ENCODE measurements around the gene INO80C.

Gene INO80C

DNA sequence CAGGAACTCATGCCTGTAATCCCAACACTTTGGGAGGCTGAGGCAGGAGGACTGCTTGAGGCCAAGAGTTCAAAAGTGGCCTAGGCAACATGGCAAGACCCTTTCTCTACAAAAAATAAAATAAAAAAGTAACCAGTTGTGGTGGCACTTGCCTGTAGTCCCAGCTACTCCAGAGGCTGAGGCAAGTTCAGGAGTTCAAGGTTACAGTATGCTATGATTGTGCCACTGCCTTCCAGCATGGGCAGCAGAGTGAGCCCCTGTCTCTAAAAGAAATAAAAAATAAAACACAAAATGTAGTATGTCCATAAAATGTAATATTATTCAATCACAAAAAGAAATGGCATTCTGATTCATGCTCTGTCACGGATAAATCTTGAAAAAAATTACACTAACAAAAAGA lies 11.9 kb downstream of the INO80C start:
- DNase-seq: no peak

DNA sequence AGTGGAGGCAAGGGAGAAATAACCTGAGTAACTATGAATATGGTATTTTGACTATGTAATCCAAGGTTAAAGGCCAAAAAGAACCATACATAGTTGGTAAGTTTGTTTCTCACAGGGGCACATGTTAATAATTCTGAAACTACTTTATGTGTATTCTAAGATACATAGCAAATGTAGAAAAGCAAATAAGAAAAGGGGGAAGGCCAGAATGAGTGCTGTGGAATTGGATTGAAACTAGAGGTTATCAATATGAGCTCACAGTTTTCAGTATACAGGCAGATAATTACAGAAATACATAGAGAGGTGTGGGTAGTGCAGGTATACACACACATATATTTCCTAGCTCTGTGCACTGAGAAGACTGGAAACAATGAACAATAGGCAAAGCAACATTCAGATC lies 13.7 kb downstream of the INO80C start:
- DNase-seq: no peak

DNA sequence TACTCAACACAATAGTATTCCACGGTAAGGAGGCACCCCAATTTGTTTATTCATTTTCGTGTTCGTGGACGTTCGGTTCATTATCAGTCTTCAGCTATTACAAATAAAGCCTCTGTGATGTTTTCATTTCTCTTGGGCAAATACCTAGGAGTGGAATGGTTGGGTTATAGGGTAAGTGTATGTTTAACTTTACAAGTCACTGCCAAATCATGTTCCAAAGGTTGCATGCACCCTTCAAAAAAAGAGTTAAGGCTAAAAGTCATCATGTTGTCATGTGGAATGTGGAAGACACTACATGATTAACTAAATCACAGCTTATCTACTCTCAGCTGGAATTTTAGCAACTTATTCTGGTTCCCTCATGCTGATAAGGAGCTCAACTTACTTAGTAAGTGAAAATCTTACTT lies 15.8 kb downstream of the INO80C start:
- no peak for DNase-seq

DNA sequence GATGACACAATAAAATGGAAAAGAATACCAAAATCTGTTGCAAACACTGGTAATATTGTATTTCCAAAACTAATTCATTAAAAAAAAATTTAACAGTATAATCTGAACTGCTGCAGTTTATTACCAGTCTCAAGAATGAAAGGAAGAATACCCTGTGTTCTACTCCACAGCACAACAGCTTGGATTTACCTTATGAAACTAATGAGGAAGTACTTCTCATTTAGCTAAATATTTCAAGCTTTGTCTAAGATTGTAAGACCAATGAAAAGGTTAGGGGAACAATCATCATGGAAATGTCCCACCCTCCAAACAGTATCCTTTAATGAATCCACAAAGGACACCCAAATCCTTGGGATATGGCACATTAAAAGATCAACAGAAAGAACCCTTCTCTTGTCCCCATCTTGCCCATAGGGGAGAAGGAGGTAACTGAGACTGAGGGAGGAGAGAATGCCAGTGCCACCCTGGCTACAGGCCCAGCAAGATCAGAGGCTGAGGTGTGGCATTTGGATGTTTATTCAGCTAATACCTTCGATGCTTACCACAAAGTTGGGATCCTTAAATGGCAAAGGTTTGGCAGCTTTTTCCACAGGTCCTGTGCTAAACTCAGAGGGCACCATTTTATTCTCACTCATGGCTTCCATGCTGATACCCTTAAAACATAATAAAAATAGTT lies 17.7 kb downstream of the INO80C start:
- no peak for DNase-seq

DNA sequence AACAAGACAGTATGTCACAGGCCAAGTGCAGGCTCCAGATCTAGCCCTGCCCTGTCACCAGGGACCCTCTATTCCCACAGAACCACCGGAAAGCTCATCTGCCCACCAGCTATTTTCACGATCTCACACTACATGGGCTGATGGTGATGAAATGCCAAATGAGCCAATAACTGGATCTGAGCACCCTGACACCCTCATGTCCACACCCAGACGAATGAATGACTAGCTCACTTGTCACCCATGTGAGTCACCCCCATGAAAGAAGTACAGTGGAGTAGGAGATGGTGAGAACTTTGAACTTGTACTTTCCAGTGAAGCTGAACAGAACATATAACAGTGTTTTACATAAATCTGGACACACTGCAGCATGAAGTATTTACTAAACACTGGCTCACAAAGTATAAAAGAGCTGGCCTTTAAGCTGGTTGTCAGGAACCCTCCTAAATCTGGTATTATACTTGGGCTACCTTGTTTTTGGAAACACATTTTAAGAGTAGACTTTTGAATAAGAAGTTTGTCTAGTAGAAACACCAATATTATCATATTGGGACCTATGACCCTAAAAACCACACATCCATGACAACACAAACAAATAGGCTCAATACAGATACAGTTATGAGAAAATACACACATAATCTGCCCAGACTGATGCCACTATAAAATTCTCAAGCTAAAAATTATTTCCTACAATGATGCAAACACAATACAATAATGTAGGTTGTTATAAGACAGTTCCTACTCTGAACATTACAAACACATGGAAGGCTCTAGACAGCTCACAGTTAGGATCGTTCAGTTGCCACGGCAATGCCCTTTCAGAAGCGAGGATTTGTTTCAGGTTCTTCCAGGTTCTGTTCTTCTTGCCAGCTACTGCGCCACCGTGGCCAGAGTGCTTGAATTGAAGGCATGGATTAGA lies 19.0 kb downstream of the INO80C start:
- DNase-seq: no peak

DNA sequence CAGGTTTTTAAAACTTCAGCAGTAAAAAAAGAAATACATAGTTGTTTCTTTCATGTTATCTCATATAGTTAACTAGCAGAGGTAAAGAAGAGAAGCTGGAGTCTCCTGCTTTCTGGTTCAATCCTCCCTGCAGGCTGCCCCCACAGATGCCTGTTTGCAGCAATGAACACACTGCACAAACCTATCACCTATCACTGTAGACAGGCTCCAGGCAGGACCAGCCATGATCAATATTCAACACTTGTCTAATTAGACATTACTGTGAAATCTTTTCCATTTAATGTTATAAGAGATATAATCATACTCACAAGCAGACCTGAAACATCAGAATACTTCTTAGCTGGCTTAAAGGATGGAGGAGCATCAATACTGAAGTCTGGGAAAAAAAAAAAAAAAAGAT lies 19.8 kb downstream of the INO80C start:
- DNase-seq: no peak

DNA sequence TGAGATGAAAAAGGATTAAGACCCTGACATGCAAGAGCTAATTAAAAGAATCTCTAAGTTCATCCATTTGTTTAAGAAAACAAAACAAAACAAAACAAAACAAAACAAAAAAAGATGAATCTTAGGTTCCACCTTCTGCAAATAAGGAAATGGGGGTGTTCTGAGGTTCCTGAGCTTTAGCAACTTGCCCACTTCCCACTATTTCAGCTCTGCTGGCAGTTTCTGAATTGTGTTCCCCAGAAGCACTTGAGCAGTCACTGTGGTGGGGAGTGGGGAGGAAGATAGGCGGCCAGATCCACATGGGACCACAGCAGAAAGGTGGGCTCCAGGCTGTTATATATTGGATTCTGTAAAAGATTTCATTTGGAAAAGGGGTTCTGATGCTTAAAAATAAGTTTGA lies 20.3 kb downstream of the INO80C start:
- DNase-seq: no peak

DNA sequence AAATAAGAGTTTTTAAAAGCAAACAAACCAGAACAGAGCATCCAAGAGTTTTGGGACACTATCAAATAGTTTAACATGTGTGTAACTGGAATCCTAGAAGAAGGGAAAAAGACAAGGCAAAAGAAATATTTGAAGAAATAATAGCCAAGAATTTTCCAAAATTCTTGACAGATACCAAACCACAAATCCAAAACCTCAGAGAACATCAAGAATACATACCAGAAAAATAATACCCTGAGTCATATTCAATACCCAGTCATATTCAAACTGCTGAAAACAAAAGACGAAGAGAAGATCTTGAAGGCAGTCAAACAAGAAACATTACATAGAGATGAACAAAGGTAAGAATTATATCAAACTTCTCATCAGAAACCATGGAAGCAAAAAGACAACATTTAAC lies 22.9 kb downstream of the INO80C start:
- no peak for DNase-seq

DNA sequence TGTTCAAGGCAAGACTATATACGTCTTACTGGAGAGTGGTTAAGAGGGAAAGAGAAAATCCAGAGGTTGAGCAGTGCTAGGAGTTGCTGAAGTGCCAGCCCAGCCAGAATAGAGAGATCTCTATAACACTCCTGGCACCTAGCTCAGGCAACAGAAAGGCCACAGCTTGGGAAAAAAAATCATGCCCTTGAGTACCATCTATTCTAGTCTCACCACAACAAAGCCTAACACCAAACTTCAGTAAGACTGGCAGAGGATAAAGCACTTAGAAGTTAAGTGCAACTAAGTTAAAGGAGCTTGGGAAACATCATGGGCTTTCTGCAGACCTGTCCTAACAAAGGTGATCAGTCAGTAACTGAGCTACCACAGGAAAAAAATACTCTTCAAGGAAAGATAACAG lies 24.2 kb downstream of the INO80C start:
- no peak for DNase-seq

DNA sequence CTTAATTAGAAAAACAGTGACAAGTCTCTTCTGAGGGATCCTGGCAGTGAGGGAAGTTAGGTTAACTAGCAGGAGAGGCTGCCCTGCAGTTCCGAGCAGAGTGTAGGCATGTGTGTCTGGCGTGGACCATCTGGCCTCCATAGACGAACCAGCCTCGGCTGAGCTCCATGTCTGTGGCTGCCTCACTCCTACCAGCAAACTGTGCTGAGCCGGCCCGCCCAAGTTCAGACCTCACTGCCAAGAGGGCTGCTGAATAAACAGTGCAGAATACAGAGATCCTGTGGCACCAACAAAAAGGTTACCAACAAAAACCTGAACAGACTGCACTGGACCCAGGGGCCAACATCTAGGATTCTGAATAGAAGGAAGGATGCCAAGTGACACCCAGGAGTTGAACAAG lies 27.3 kb downstream of the INO80C start:
- DNase-seq: no peak

DNA sequence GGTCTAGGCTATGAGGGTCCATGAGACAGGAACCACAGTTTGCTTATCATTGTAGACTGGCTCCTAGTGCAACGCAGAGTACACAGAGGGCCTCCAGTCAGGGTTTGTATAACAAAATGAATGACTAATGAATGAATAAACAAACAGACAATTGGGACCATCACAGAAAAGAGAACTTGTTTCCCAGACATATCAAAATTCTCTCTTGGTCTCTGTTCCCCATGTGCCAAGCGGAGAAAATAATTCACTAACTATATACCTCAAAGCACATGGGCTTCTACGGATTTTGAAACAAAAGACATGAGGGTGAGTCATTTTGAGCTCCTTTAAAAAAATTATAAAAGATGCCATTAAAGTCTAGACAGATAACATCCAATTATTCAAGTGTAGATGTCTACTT lies 28.0 kb downstream of the INO80C start:
- DNase-seq: no peak

DNA sequence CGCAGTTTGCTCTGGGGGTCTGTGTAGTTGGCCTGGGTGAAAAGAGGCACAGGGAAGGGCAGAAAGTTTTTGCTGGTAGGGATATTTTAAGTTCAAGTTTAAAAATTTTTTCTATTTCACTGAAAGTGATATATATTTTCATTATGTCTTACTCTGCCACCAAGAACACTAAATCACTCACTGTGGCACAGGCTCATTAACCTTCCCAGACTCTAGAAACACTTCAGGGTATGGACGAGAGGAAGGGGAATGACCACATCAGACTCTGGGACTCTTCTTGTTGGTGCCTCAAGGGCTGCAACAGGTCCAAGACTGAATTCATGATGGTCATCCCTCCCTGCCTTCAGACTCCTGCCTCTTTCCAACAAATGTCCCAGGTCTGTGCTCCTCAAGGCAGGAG lies 29.0 kb downstream of the INO80C start:
- no peak for DNase-seq

DNA sequence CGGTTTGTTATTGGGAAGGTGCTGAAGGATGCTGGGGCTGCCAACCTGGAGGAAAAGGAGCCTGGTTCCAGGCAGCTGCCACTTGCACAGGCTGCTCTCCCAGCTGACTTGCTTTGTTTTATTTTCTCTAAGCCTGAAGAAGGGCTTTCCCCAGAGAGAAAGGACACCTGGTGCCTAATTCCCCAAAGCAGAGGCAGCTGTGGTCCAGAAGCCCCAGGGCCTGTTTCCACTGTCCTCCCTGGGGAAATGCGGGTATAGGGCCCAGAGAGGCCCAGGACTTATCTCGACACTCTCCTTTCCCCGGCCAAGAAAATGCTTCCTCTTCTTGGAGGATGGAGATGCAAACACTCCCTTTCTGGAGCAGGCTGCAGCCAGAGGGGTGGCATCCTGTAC lies 30.1 kb downstream of the INO80C start:
- DNase-seq: no peak

DNA sequence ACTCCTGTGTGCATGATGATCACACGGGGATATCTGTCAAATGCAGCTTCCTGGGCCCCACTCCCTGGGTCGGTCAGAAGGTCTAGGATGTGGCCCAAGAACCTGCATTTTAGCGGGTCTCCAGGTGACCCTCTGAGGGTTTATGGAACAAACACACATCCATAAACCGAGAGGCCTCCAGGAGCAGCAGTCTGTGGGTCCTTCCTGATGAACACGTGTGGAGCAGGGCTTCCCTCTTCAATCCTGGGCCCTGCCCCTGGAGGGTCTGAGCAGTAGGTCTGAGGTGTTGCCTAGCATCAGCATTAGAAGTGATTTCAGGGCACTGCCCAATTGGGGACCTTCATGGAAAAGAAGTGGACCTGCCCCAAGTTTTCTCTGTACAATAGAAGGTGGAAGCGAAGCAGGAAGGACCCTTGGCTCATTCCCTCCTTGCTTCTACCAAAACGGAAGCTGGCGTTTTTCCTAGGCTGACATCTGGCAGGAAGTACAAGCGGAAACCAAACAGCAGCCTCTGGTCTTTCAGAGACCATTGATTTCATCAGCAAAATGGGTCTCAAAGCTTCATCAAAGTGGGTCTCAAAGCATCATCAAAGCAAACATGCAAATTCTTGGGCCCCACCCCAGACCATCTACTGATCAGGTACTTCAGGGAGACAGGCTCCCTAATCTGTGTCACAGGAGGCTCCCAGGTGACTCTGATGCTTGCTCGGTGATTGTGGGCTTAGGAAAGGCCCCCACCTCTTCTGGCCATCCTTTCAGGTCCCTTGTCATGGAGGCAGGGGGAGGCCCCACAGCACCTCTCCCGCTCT lies 30.7 kb downstream of the INO80C start:
- no peak for DNase-seq

DNA sequence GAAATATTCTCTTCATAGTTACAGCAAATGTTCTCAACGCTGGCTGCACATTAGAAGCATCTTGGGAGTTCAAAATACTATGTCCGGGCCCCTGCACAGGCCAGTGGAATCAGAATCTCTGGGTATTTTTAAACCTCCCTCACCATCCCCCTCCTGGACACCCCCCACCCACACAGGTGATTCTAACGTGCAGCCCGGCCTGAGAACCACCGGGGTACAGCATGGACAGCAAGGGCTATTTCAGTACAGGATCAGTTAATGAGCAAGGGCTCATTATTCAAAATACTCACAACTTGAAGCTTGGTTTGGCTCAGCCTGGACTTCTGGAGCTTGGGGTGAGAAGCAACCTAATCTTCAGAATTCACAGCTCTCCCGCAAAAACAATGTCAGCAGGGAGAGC lies 31.4 kb downstream of the INO80C start:
- DNase-seq: no peak

DNA sequence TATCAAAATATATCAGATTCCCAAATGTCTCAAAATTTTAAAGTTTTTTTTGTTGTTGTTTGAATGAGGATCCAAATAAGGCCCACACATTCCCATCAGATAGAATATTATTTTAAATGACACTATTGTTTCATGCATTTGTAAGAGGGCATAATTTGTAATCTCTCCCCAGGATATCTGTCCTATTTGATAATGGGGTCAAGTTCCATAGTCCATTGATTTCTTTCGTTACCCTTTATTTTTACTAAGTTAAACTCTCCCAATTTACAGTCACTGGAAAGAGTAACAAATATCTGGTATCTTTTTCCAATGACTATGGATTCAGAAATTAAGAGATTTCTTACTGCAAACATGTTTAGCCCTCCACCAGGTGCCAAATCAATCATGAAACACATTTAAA lies 32.4 kb downstream of the INO80C start:
- no peak for DNase-seq

DNA sequence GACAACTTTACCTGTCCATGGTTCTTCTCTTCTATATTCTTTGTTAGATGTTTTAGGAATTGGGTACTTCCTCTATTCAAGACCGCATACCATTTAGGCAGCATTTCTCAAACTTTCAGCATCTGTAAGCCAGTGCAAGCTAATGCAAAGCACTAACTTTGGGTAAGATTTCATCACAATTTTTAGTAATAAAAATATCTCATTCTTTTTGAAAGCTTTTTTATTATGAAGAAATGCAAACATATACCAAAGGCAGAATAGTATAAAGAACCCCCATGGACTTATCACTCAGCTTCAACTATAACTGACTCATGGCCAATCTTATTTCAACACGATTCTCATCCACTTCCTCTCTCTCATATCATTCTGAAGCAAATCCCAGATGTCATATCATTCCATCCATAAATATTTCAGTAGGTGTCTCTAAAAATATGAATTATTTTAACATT lies 32.9 kb downstream of the INO80C start:
- no peak for DNase-seq

DNA sequence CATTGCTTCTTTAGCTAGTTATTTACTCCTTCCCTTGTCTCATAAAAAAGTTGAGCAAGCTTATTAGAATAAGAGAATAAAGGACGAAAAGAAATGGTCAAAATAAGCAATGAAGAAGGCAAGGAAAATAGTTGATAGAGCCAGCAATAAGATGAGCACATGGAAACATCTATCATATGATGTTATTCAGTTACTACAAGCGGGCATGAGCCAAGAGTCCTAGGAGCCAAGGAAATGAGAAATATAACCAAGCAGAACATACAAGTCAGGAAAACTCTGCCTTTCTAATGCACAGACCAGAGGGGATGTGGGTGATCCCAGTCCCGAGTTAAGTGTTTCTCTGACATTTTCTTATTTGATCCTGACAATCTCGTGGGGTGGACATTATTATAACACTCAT lies 33.9 kb downstream of the INO80C start:
- DNase-seq: no peak

DNA sequence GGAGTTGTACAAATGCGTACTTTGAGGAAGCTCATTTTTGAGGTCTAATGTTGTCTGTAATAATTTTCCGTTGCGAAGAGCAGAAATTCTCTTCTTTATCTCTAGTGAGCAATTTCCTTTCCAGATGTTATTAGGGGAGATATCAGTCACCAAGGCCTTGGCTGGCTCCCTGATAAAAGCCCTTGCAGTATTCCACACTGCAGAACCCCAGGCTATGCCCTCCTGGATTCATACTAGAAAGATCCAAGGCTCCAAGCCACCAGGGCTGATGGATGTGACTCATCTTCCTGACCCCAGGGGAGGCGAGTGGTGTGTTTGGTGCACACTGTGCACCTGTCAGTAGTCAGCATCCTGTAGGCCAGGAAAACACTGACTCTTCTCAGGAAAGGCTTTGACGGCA lies 34.7 kb downstream of the INO80C start:
- peak; percentile 29 for DNase-seq

DNA sequence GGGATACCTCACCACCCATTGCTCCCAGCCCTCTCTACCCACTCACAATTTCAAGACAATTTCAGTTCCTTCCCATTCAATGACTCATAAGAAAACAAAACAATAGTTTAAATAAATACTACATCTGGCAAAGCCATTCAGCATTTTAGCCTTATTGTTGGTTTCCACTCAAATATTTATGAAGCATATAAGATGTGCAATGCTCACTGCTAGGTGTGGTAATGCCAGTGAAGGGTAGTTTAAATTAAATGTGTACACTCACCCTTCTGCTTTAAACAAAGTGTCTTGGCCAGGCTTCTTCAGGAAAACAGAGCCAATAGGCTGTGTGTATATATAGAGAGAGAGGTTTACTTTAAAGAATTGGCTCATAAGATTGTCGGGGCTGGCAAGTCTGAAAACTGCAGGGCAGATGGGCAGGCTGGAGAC lies 37.0 kb downstream of the INO80C start:
- DNase-seq: no peak

DNA sequence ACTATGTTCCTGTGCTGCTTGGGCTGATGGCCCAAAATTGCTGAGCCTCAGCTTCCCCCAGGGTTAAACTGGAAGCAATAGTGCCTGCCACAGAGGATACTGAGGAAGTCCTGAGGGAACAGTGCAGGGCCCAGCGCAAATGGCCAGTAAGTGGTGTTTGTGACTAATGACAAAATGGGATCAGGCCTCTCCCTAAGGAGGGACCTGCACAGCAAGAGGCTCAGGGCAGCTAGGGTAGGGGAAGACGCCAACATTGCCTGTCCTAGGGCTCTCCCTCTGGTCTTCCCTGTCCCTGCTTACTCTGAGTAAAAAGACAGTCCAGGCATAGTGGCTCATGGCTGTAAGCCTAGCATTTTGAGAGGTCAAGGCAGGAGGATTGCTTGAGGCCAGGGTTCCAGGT lies 37.8 kb downstream of the INO80C start:
- no peak for DNase-seq

DNA sequence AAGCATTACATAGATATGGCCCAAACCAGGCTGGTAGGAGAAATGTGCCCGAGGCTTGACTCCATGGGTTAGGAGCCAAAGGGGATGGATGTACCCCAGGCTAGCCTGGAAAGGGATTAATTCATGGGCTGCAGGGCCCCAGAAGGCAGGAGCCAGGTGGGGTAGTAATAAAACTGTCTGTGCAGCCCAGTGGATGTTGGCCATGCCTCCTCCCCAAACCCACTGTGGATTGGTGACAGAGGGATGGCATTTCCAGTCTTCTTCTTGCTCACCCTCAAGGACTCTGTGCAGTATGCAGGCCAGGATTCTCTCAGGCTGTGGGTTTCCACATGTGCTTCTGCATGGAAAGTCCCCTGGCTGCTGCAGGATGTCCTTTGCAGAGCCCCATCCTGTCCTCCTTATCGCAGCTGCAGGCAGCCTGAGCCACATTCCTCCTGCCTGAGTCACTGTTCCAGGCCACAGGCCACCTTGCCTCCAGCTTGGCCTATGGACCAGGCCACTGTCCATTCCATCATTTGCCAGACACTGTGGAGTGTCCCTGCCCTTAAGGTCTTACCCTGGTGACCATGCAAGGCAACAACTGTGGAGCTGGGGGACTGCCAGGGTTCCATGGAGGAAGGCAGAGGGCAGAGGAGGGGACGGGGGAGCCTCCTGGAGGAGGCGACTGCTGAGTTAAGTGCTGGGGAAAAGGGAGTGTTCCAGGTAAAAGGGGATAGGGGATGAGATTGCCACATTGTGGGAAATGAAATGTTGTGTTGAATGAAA lies 38.9 kb downstream of the INO80C start:
- peak; percentile 14 for DNase-seq

DNA sequence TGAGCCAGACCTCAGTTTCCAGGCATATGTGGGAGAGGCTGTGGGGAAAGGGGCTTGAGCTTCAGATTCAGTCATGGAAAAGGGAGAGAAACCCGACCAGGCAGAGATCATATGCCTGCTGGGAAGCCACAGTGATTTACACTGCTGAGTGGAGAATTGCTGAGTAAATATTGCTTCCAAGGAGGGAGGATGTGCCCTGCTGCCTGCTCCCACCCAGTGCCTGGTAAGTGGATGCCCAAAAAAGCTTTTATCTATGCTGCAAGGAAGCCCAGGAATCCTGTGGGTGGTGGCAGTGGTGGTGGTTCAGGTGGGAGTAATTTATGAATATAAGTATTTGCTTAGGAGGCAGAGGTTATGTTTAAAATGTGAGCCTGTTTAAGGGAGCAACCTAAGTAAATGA lies 39.5 kb downstream of the INO80C start:
- peak; percentile 59 for DNase-seq
